Fibroblast of lung (primary cell): ENCODE data around the gene CBR1. TPM values are rescaled to one million over a fixed set of nuclear protein-coding genes. Genes with fewer than 3 reads are reported as not detected.

ENCODE experiments used
- DNase-seq, 2 donors: peaks; one replicate each; pipeline versions ENCODE4 v3.0.0 to v3.0.0-alpha.2; 2010; ENCODE audit warnings: low read depth in 2 of 2
- H2AFZ ChIP-seq: 2 replicates; pipeline ENCODE4 v1.5.1; 2012; ENCODE audit warnings: low read length, control low read depth, inconsistent platforms
- H3K27ac ChIP-seq: 2 replicates; pipeline ENCODE4 v1.5.1; 2011; ENCODE audit warnings: low read length, control low read depth; ENCODE audit not compliant: insufficient read depth
- H3K27me3 ChIP-seq: 2 replicates; pipeline ENCODE4 v1.5.1; 2011; ENCODE audit warnings: mild to moderate bottlenecking, low read length; ENCODE audit not compliant: control insufficient read depth, insufficient read depth
- H3K36me3 ChIP-seq: 2 replicates; pipeline ENCODE4 v1.5.1; 2011; ENCODE audit warnings: low read length; ENCODE audit not compliant: control insufficient read depth, insufficient read depth
- H3K4me1 ChIP-seq: 2 replicates; pipeline ENCODE4 v1.5.1; 2011; ENCODE audit warnings: low read length; ENCODE audit not compliant: control insufficient read depth, insufficient read depth; ENCODE audit errors: extremely low read depth
- H3K4me2 ChIP-seq: 2 replicates; pipeline ENCODE4 v1.5.1; 2011; ENCODE audit warnings: low read length, control low read depth; ENCODE audit not compliant: insufficient read depth; ENCODE audit errors: extremely low read depth
- H3K4me3 ChIP-seq, 4 experiments: fragments of 200-600 bp in 1 of 4; sonication (generic) in 1 of 4; replicated peaks in 1 of 4; 2 replicates each; pipeline ENCODE4 v1.5.1; 2011 to 2016; ENCODE audit warnings: low read length in 4 of 4, low read depth in 3 of 4, mild to moderate bottlenecking in 3 of 4, control low read depth in 2 of 4, inconsistent platforms in 1 of 4, mixed read lengths in 1 of 4; ENCODE audit not compliant: insufficient read depth in 1 of 4; ENCODE audit errors: control extremely low read depth in 1 of 4
- H3K79me2 ChIP-seq: 2 replicates; pipeline ENCODE4 v1.5.1; 2012; ENCODE audit warnings: mild to moderate bottlenecking, low read length, inconsistent platforms; ENCODE audit not compliant: control insufficient read depth, insufficient read depth
- H3K9ac ChIP-seq: 2 replicates; pipeline ENCODE4 v1.5.1; 2011; ENCODE audit warnings: mild to moderate bottlenecking, low read length, control low read depth; ENCODE audit not compliant: insufficient read depth
- H3K9me3 ChIP-seq: 2 replicates; pipeline ENCODE4 v1.5.1; 2012; ENCODE audit warnings: low read depth, low read length; ENCODE audit not compliant: control insufficient read depth, insufficient read depth
- H4K20me1 ChIP-seq: 2 replicates; pipeline ENCODE4 v1.5.1; 2011; ENCODE audit warnings: low read length; ENCODE audit not compliant: control insufficient read depth, insufficient read depth; ENCODE audit errors: extremely low read depth
- CTCF ChIP-seq, 2 donors: IDR thresholded peaks in 1 of 2; conservative IDR thresholded peaks in 1 of 2; 1 replicate in 1 of 2; 2 replicates in 1 of 2; pipeline ENCODE4 v1.5.1; 2011 to 2012; ENCODE audit warnings: low read length in 2 of 2, control low read depth in 1 of 2, inconsistent platforms in 1 of 2, low read depth in 1 of 2, mild to moderate bottlenecking in 1 of 2
- EZH2 ChIP-seq: IDR thresholded peaks from 2 replicates; pipeline ENCODE4 v1.5.1; 2012; ENCODE audit warnings: low read length, control low read depth, mild to moderate bottlenecking; ENCODE audit errors: missing control alignments
- polyA plus RNA-seq, 2 donors: library from polyadenylated mRNA; depleted of rRNA in 1 of 2; stranded (reverse) in 1 of 2; unstranded in 1 of 2; fragments of >200 nt; gene quantifications; 2 replicates each; pipeline ENCODE4 v1.2.1, GENCODE V29; 2011 to 2012; ENCODE audit warnings: missing spikeins in 1 of 2
- total RNA-seq: library from RNA; depleted of rRNA; stranded (reverse); fragments of >200 nt; gene quantifications from 2 replicates; pipeline ENCODE4 v1.2.1, GENCODE V29; 2014

Gene CBR1
- total and polyA plus RNA-seq, 2 donors (not counting 1 experiment from before 2014, with no cell fraction given), result 131 to 152 TPM

- H3K9ac ChIP-seq, result no peak overlapping the region
- TF ChIP-seq EZH2, result no peak
- no peak for TF ChIP-seq CTCF (conservative IDR thresholded peaks at IDR 0.05 in 1 of 2, IDR thresholded peaks at IDR 0.05 in 1 of 2; ENCODE audit: low read depth in 1 of 2, low read length in 2 of 2)
- peaks cover 18% of the 10 kb centered on the region for H3K36me3 ChIP-seq
- no peaks in the 10 kb centered on the region for H3K9me3 ChIP-seq
- H3K4me3 ChIP-seq, result no peak overlapping the region
- H3K79me2 ChIP-seq, result no peaks in the 10 kb centered on the region
- no peaks in the 10 kb centered on the region for H4K20me1 ChIP-seq
- no peak for DNase-seq
- no peaks in the 10 kb centered on the region for H3K4me1 ChIP-seq
- no peak overlapping the region for H3K27ac ChIP-seq
- H3K4me2 ChIP-seq, result no peak overlapping the region
- H2AFZ ChIP-seq, result no peak overlapping the region
- no peaks in the 10 kb centered on the region for H3K27me3 ChIP-seq
Observed at GRCh38 chr21:36052860-36053714, 16.7 kb upstream of the CBR1 start.

- H3K9me3 ChIP-seq, result no peaks in the 10 kb centered on the region
- H3K79me2 ChIP-seq, result no peaks in the 10 kb centered on the region
- no peaks in the 10 kb centered on the region for H4K20me1 ChIP-seq
- no peak for DNase-seq
- H3K27ac ChIP-seq, result no peak overlapping the region
- no peaks in the 10 kb centered on the region for H3K27me3 ChIP-seq
- no peak overlapping the region for H3K9ac ChIP-seq
- H3K4me3 ChIP-seq, result no peak overlapping the region
- H3K4me1 ChIP-seq, result no peaks in the 10 kb centered on the region
- peaks cover 18% of the 10 kb centered on the region for H3K36me3 ChIP-seq
- no peak overlapping the region for H2AFZ ChIP-seq
- TF ChIP-seq CTCF (conservative IDR thresholded peaks at IDR 0.05 in 1 of 2, IDR thresholded peaks at IDR 0.05 in 1 of 2; ENCODE audit: low read depth in 1 of 2, low read length in 2 of 2) (no peak), EZH2 (no peak)
- H3K4me2 ChIP-seq, result no peak overlapping the region
Observed at GRCh38 chr21:36053715-36054062, 16.1 kb upstream of the CBR1 start.

GRCh38 chr21:36055551-36055950 lies 14.3 kb upstream of the CBR1 start:
- H3K36me3 ChIP-seq, result peaks cover 15% of the 10 kb centered on the region
- TF ChIP-seq EZH2 (no peak), CTCF (conservative IDR thresholded peaks at IDR 0.05 in 1 of 2, IDR thresholded peaks at IDR 0.05 in 1 of 2; ENCODE audit: low read depth in 1 of 2, low read length in 2 of 2) (no peak)
- H3K27ac ChIP-seq, result no peak overlapping the region
- no peak overlapping the region for H3K9ac ChIP-seq
- no peak overlapping the region for H2AFZ ChIP-seq
- H3K4me1 ChIP-seq, result no peaks in the 10 kb centered on the region
- H3K79me2 ChIP-seq, result peaks cover 5% of the 10 kb centered on the region
- H3K27me3 ChIP-seq, result no peaks in the 10 kb centered on the region
- H3K4me3 ChIP-seq, result no peak overlapping the region
- H4K20me1 ChIP-seq, result no peaks in the 10 kb centered on the region
- no peak for DNase-seq
- H3K4me2 ChIP-seq, result no peak overlapping the region
- H3K9me3 ChIP-seq, result no peaks in the 10 kb centered on the region
